H9 (cell line): Measurements from ENCODE around the gene TSC2. TPM values are rescaled to one million over a fixed set of nuclear protein-coding genes. Genes with fewer than 3 reads are reported as not detected.
"Not testable (repeated sequence)": the region's sequence is repeated elsewhere in the genome, so short reads cannot be mapped to it uniquely, and the experiment has no call there.

ENCODE experiments used
- DNase-seq: peaks from one replicate; pipeline ENCODE4 v3.0.0-alpha.2; 2017
- H2AFZ ChIP-seq: one replicate; pipeline ENCODE4 v1.6.1; 2013; ENCODE audit warnings: mild to moderate bottlenecking, low read length, control low read depth, moderate library complexity
- H2AK5ac ChIP-seq: 2 replicates; pipeline ENCODE4 v1.6.1; 2013; ENCODE audit warnings: low read length, control low read depth, mixed read lengths; ENCODE audit not compliant: insufficient read length
- H2BK120ac ChIP-seq: one replicate; pipeline ENCODE4 v1.6.1; 2013; ENCODE audit warnings: low read depth, mild to moderate bottlenecking, low read length, control low read depth, inconsistent platforms; ENCODE audit not compliant: poor library complexity, severe bottlenecking
- H2BK12ac ChIP-seq: 2 replicates; pipeline ENCODE4 v1.6.1; 2013; ENCODE audit warnings: low read length, control low read depth, mixed read lengths, low read depth; ENCODE audit not compliant: insufficient read length
- H2BK15ac ChIP-seq: 2 replicates; pipeline ENCODE4 v1.6.1; 2013; ENCODE audit warnings: low read depth, low read length, control low read depth
- H2BK20ac ChIP-seq: one replicate; pipeline ENCODE4 v1.6.1; 2013; ENCODE audit warnings: low read depth, mild to moderate bottlenecking, low read length, control low read depth, inconsistent platforms; ENCODE audit not compliant: poor library complexity, severe bottlenecking
- H2BK5ac ChIP-seq: 2 replicates; pipeline ENCODE4 v1.6.1; 2013; ENCODE audit warnings: low read length, control low read depth, mixed read lengths; ENCODE audit not compliant: insufficient read length
- H3K14ac ChIP-seq: 2 replicates; pipeline ENCODE4 v1.6.1; 2013; ENCODE audit warnings: low read length, control low read depth; ENCODE audit not compliant: insufficient read depth
- H3K18ac ChIP-seq: 2 replicates; pipeline ENCODE4 v1.6.1; 2013; ENCODE audit warnings: low read depth, mild to moderate bottlenecking, mixed read lengths, low read length, control low read depth; ENCODE audit not compliant: insufficient read length
- H3K23ac ChIP-seq: 2 replicates; pipeline ENCODE4 v1.6.1; 2013; ENCODE audit warnings: low read length, control low read depth, mixed read lengths, low read depth; ENCODE audit not compliant: insufficient read length
- H3K23me2 ChIP-seq: 2 replicates; pipeline ENCODE4 v1.6.1; 2013; ENCODE audit warnings: low read depth, mild to moderate bottlenecking, mixed read lengths, low read length, control low read depth; ENCODE audit not compliant: insufficient read length, poor library complexity, severe bottlenecking
- H3K27ac ChIP-seq: 2 replicates; pipeline ENCODE4 v1.5.1; 2013; ENCODE audit warnings: low read length, control low read depth, mixed read lengths, low read depth; ENCODE audit not compliant: insufficient read length
- H3K27me3 ChIP-seq: 2 replicates; pipeline ENCODE4 v1.6.1; 2013; ENCODE audit warnings: low read length, control low read depth, inconsistent platforms; ENCODE audit not compliant: insufficient read depth
- H3K4ac ChIP-seq: 2 replicates; pipeline ENCODE4 v1.6.1; 2013; ENCODE audit warnings: low read depth, mild to moderate bottlenecking, control low read depth, inconsistent platforms, low read length, moderate library complexity
- H3K4me1 ChIP-seq: 2 replicates; pipeline ENCODE4 v1.6.1; 2013; ENCODE audit warnings: low read length, control low read depth, inconsistent platforms; ENCODE audit not compliant: insufficient read depth
- H3K4me2 ChIP-seq: 2 replicates; pipeline ENCODE4 v1.6.1; 2013; ENCODE audit warnings: low read length, control low read depth, mixed read lengths; ENCODE audit not compliant: insufficient read length, insufficient read depth
- H3K56ac ChIP-seq: 2 replicates; pipeline ENCODE4 v1.6.1; 2013; ENCODE audit warnings: low read depth, mild to moderate bottlenecking, mixed read lengths, low read length, control low read depth; ENCODE audit not compliant: insufficient read length
- H3K79me1 ChIP-seq: 2 replicates; pipeline ENCODE4 v1.6.1; 2013; ENCODE audit warnings: low read depth, mild to moderate bottlenecking, moderate library complexity, low read length, control low read depth, inconsistent platforms; ENCODE audit not compliant: insufficient read depth, poor library complexity, severe bottlenecking
- H3K79me2 ChIP-seq: 2 replicates; pipeline ENCODE4 v1.6.1; 2013; ENCODE audit warnings: low read length, control low read depth, inconsistent platforms; ENCODE audit not compliant: insufficient read depth
- H3K9ac ChIP-seq: 2 replicates; pipeline ENCODE4 v1.6.1; 2013; ENCODE audit warnings: low read length, control low read depth, mixed read lengths; ENCODE audit not compliant: insufficient read length; ENCODE audit errors: extremely low read depth
- H3K9me3 ChIP-seq: one replicate; pipeline ENCODE4 v1.6.1; 2013; ENCODE audit warnings: low read depth, low read length, inconsistent platforms; ENCODE audit not compliant: control insufficient read depth
- H3T11ph ChIP-seq: one replicate; pipeline ENCODE4 v1.6.1; 2013; ENCODE audit warnings: mild to moderate bottlenecking, low read length, control low read depth, inconsistent platforms
- H4K20me1 ChIP-seq: one replicate; pipeline ENCODE4 v1.6.1; 2013; ENCODE audit not compliant: control insufficient read depth, insufficient read length, insufficient read depth
- H4K5ac ChIP-seq: 2 replicates; pipeline ENCODE4 v1.6.1; 2013; ENCODE audit warnings: low read depth, mild to moderate bottlenecking, mixed read lengths, low read length, control low read depth; ENCODE audit not compliant: insufficient read length
- H4K8ac ChIP-seq: replicated peaks from 2 replicates; pipeline ENCODE4 v1.6.1; 2013; ENCODE audit warnings: low read length, control low read depth, mixed read lengths, low read depth; ENCODE audit not compliant: insufficient read length
- H4K91ac ChIP-seq: 2 replicates; pipeline ENCODE4 v1.6.1; 2013; ENCODE audit warnings: low read depth, mild to moderate bottlenecking, moderate library complexity, mixed read lengths, low read length, control low read depth; ENCODE audit not compliant: insufficient read length
- H3K27ac Mint-ChIP-seq, 3 experiments: 2 replicates in 2 of 3; 3 replicates in 1 of 3; pipeline ENCODE4 v1.8.0; 2020 to 2021; ENCODE audit warnings: mixed read lengths in 3 of 3, mild to moderate bottlenecking in 1 of 3, moderate library complexity in 1 of 3
- H3K27me3 Mint-ChIP-seq: 2 replicates; pipeline ENCODE4 v1.8.0; 2021; ENCODE audit warnings: low read depth, mild to moderate bottlenecking, moderate library complexity, mixed read lengths
- H3K36me3 Mint-ChIP-seq, 3 experiments: 2 replicates in 2 of 3; 3 replicates in 1 of 3; pipeline ENCODE4 v1.8.0; 2020 to 2021; ENCODE audit warnings: low read depth in 3 of 3, mixed read lengths in 3 of 3; ENCODE audit not compliant: insufficient read depth in 1 of 3
- H3K4me1 Mint-ChIP-seq, 2 experiments: 2 replicates each; pipeline ENCODE4 v1.8.0; 2020; ENCODE audit warnings: mixed read lengths in 2 of 2
- H3K4me3 Mint-ChIP-seq, 2 experiments: 2 replicates in 1 of 2; 3 replicates in 1 of 2; pipeline ENCODE4 v1.8.0; 2020 to 2021; ENCODE audit warnings: mild to moderate bottlenecking in 2 of 2, mixed read lengths in 2 of 2, moderate library complexity in 1 of 2
- H3K9me3 Mint-ChIP-seq, 2 experiments: 2 replicates in 1 of 2; 3 replicates in 1 of 2; pipeline ENCODE4 v1.8.0; 2020; ENCODE audit warnings: mild to moderate bottlenecking in 2 of 2, mixed read lengths in 2 of 2, moderate library complexity in 1 of 2
- WGBS: extraction: QIAGEN DNeasy Blood & Tissue Kit; methylation state at CpG from one replicate; pipeline ENCODE4 v1.1.7; 2013; ENCODE audit warnings: missing lambda C conversion rate, low lambda C conversion rate, mixed read lengths; ENCODE audit not compliant: insufficient read length; ENCODE audit errors: extremely low coverage; 5-methylcytosine and 5-hydroxymethylcytosine counted together
- total RNA-seq: library from RNA; stranded (reverse); gene quantifications from 2 replicates; pipeline ENCODE4 v1.2.1, GENCODE V29; 2021
- TF ChIP-seq, protein P1 (sequence below): fragments of 200-600 bp; sonication (generic); conservative IDR thresholded peaks from 3 replicates; pipeline ENCODE4 v1.8.0; 2021; ENCODE audit warnings: antibody characterized with exemption, mild to moderate bottlenecking

TSC2 gene
- total RNA-seq, 1 experiment from 2014 or later = 122 TPM

DNA sequence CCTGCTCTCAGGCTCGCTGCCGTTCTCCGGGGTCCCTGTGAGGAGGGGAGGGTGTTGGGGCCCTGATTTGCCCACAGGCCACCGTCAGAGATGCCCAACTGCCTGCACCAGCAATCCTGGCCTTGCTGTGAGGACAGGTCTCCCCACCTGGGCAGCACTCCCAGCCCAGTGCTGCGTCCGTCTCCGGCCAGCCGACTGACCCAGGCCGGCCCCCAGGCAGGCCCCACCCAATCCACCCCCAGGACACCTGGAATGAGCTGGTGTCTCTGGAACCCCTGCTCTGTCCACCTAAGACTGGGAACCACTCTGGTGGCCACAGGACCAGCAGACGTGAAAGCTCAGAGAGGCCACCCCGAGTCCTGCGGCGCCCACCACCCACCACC, 67.8 kb downstream of the TSC2 start:
- no peak overlapping the region for H4K5ac ChIP-seq
- no peak overlapping the region for H3K18ac ChIP-seq
- H3K9ac ChIP-seq = no peak overlapping the region
- no peak overlapping the region for H4K91ac ChIP-seq
- no peaks in the 10 kb centered on the region; the same call in 1 of the 2 replicates for H3K79me2 ChIP-seq
- H2BK20ac ChIP-seq = no peak overlapping the region
- no peak overlapping the region for H3K4me2 ChIP-seq
- no CpG with 5 or more reads among the region's 13 CpGs for WGBS
- no peak overlapping the region for H2BK15ac ChIP-seq
- Mint-ChIP-seq H3K27ac (no peak overlapping the region), H3K4me1 (no peaks in the 10 kb centered on the region), H3K36me3 (peaks cover 0 to 12% (median 7%) of the 10 kb centered on the region in 3 experiments; a peak in 4 of 7 replicates), H3K9me3 (no peaks in the 10 kb centered on the region), H3K27me3 (no peaks in the 10 kb centered on the region), H3K4me3 (no peak overlapping the region)
- H3K27ac ChIP-seq = no peak overlapping the region
- H4K20me1 ChIP-seq = no peaks in the 10 kb centered on the region
- H3K79me1 ChIP-seq = no peaks in the 10 kb centered on the region
- H2BK120ac ChIP-seq = no peak overlapping the region
- H3K4me1 ChIP-seq = no peaks in the 10 kb centered on the region
- TF ChIP-seq, protein P1, sequence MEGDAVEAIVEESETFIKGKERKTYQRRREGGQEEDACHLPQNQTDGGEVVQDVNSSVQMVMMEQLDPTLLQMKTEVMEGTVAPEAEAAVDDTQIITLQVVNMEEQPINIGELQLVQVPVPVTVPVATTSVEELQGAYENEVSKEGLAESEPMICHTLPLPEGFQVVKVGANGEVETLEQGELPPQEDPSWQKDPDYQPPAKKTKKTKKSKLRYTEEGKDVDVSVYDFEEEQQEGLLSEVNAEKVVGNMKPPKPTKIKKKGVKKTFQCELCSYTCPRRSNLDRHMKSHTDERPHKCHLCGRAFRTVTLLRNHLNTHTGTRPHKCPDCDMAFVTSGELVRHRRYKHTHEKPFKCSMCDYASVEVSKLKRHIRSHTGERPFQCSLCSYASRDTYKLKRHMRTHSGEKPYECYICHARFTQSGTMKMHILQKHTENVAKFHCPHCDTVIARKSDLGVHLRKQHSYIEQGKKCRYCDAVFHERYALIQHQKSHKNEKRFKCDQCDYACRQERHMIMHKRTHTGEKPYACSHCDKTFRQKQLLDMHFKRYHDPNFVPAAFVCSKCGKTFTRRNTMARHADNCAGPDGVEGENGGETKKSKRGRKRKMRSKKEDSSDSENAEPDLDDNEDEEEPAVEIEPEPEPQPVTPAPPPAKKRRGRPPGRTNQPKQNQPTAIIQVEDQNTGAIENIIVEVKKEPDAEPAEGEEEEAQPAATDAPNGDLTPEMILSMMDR = no peak
- H3K27me3 ChIP-seq = no peaks in the 10 kb centered on the region
- H4K8ac ChIP-seq = no peak overlapping the region
- no peak overlapping the region for H3K4ac ChIP-seq
- no peak overlapping the region for H3K56ac ChIP-seq
- H3K14ac ChIP-seq = no peak overlapping the region
- H2AFZ ChIP-seq = no peak overlapping the region
- no peak overlapping the region for H2AK5ac ChIP-seq
- no peaks in the 10 kb centered on the region for H3K9me3 ChIP-seq
- no peak overlapping the region for H3K23ac ChIP-seq
- no peak for DNase-seq
- no peaks in the 10 kb centered on the region for H3K23me2 ChIP-seq
- H3T11ph ChIP-seq = no peak overlapping the region
- no peak overlapping the region for H2BK5ac ChIP-seq
- H2BK12ac ChIP-seq = no peak overlapping the region

DNA sequence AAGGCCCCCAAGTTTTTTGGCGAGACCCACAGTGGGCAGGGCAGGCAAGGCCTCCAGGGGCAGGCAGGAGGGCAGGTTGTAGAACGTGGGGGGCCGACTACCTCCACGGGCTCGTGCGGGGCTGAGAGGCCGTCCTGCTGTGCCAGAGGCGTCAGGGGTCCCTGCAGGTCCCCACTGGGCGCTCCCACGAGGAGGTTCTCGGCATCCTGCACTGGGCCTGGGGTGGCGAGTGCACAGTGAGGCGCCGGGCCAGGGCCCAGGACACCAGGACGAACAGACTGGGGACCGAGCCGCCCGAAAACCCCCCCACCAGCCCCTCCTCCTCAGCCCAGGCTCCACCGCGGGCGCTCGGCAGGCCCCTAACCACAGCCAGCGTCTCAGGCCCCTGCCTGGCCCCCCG, 68.6 kb downstream of the TSC2 start:
- not testable (repeated sequence) for H2AK5ac ChIP-seq, H4K91ac ChIP-seq, H3K23me2 ChIP-seq, H3K4me3 Mint-ChIP-seq, H3K36me3 Mint-ChIP-seq, H3K4ac ChIP-seq, H3K9ac ChIP-seq, H3K14ac ChIP-seq, H3K56ac ChIP-seq, H2BK5ac ChIP-seq, H3K4me1 Mint-ChIP-seq, H4K8ac ChIP-seq, H3K27me3 ChIP-seq, H3K23ac ChIP-seq, H2BK20ac ChIP-seq, H3K27ac Mint-ChIP-seq, H3T11ph ChIP-seq, H3K4me2 ChIP-seq, H2BK120ac ChIP-seq, DNase-seq, H3K9me3 Mint-ChIP-seq, H2BK12ac ChIP-seq, H3K79me1 ChIP-seq, H4K5ac ChIP-seq, H3K27ac ChIP-seq, H3K18ac ChIP-seq, H4K20me1 ChIP-seq, H3K27me3 Mint-ChIP-seq, H2AFZ ChIP-seq, H3K9me3 ChIP-seq, H3K79me2 ChIP-seq, H2BK15ac ChIP-seq, H3K4me1 ChIP-seq
- WGBS = no CpG with 5 or more reads among the region's 24 CpGs
